Thyroid gland (tissue), 4 donors: ENCODE data around the gene SUCLG2. TPM values are rescaled to one million over a fixed set of nuclear protein-coding genes. Genes with fewer than 3 reads are reported as not detected.

Source experiments
- DNase-seq, 2 donors: peaks; one replicate each; pipeline ENCODE4 v3.0.0-alpha.2; 2019
- H3K27ac ChIP-seq, 3 donors: fragments of 200-600 bp; sonication (generic); 1 replicate in 2 of 3; 2 replicates in 1 of 3; pipeline ENCODE4 v1.5.1; 2016 to 2019; ENCODE audit warnings: mild to moderate bottlenecking in 1 of 3, moderate library complexity in 1 of 3
- H3K27me3 ChIP-seq: fragments of 200-600 bp; sonication (generic); one replicate; pipeline ENCODE4 v1.5.1; 2019
- H3K36me3 ChIP-seq, 2 donors: fragments of 200-600 bp; sonication (generic); one replicate each; pipeline ENCODE4 v1.5.1; 2016 to 2019
- H3K4me1 ChIP-seq, 2 donors: fragments of 200-600 bp; sonication (generic); one replicate each; pipeline ENCODE4 v1.5.1; 2017 to 2019
- H3K4me3 ChIP-seq, 3 donors: fragments of 200-600 bp; sonication (generic); replicated peaks in 1 of 3; 1 replicate in 2 of 3; 2 replicates in 1 of 3; pipeline ENCODE4 v1.5.1; 2016; ENCODE audit warnings: mild to moderate bottlenecking in 1 of 3
- H3K9me3 ChIP-seq: fragments of 200-600 bp; sonication (generic); one replicate; pipeline ENCODE4 v1.5.1; 2017
- CTCF ChIP-seq, 6 experiments: fragments of 200-600 bp in 3 of 6; fragments of 450-650 bp in 3 of 6; sonication (generic) in 3 of 6; IDR thresholded peaks; one replicate each; pipeline ENCODE4 v1.5.1; 2016 to 2019; ENCODE audit warnings: antibody characterized with exemption in 6 of 6, mild to moderate bottlenecking in 2 of 6, inconsistent platforms in 1 of 6, moderate library complexity in 1 of 6
- POLR2A ChIP-seq, 2 donors: fragments of 450-650 bp; IDR thresholded peaks; one replicate each; pipeline ENCODE4 v1.6.1; 2017; ENCODE audit warnings: antibody characterized with exemption in 2 of 2, mild to moderate bottlenecking in 2 of 2, moderate library complexity in 1 of 2
- WGBS, 2 donors: methylation state at CpG; one replicate each; pipeline ENCODE4 v1.1.5; 2017; 5-methylcytosine and 5-hydroxymethylcytosine counted together
- intact Hi-C: fragments of 100-400 bp; cut with DNase I; formaldehyde crosslinking; loops from one replicate; pipeline ENCODE4 v1.15.1; 2023
- total RNA-seq, 4 donors: library from RNA; depleted of rRNA; stranded (reverse); fragments of >200 nt; gene quantifications; one replicate each; pipeline ENCODE4 v1.2.3, GENCODE V29; 2016

SUCLG2 gene
- total RNA-seq, 4 donors from 2014 or later = 64.4 to 70.9 (median 70.7) TPM

DNA sequence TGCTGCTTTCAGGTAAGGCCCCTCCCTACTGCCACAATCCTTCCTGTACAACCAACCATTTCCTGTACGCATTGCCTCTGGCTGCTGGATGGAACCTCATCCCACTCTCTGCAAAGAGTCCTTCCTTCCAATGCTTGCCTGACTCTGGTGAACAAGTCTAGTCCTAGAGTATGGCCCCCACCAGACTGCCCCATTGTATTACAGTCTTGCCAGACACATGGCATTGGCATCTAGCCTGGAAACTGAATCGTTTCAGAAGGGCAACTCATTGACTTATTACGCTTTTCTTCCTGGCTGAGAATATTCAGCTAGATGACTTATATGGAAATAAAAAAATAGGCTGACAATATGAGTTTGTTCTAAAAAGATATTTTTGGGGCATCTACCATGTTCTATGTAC lies 170.3 kb downstream of the SUCLG2 start:
- peaks cover 3 to 6% of the 10 kb centered on the region in 2 donors for H3K4me1 ChIP-seq
- H3K27me3 ChIP-seq = no peaks in the 10 kb centered on the region
- DNase-seq = no peak
- no peaks in the 10 kb centered on the region for H3K9me3 ChIP-seq
- TF ChIP-seq CTCF (IDR thresholded peaks at IDR 0.05) = no peak
- TF ChIP-seq POLR2A (IDR thresholded peaks at IDR 0.05) = no peak
- no peaks in the 10 kb centered on the region for H3K36me3 ChIP-seq
- H3K4me3 ChIP-seq = no peak overlapping the region
- intact Hi-C loops = no loop called here
- 84 to 88% methylated on average over 3 of the region's 3 CpGs for WGBS, 2 donors
- no peak overlapping the region for H3K27ac ChIP-seq

DNA sequence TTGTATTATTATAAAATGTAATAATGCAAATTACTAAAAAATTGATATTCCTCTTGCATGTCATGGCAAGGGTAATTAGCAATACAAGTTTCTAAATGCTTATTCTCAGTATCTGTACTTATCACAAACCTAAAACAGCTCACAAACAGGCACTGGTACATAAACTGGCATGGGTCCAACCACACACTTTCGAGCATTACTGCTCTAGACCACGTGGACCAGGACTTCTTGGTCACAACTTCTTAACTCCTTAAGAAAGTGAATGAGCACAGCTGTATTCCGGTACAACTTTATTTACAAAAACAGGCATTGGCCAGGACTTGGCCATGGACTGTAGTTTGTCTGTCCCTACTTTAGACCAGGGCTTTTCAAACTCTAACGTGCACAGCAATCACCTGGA lies 173.3 kb downstream of the SUCLG2 start:
- Histone ChIP-seq H3K36me3 (no peaks in the 10 kb centered on the region), H3K4me1 (peaks cover 3 to 6% of the 10 kb centered on the region in 2 donors), H3K27me3 (no peaks in the 10 kb centered on the region), H3K4me3 (no peak overlapping the region), H3K27ac (no peak overlapping the region), H3K9me3 (no peaks in the 10 kb centered on the region)
- peak; percentile 60 to 65 for DNase-seq
- intact Hi-C loops = no loop called here
- 27 to 41% methylated on average over 4 of the region's 4 CpGs for WGBS, 2 donors
- no peak for TF ChIP-seq POLR2A (IDR thresholded peaks at IDR 0.05)
- no peak for TF ChIP-seq CTCF (IDR thresholded peaks at IDR 0.05)

- WGBS, 2 donors = 93 to 97% methylated on average over 7 of the region's 7 CpGs
- no peak overlapping the region for H3K27ac ChIP-seq
- no peak for DNase-seq
- no peak overlapping the region for H3K4me3 ChIP-seq
- H3K9me3 ChIP-seq = no peaks in the 10 kb centered on the region
- intact Hi-C loops = no loop called here
- no peak for TF ChIP-seq CTCF (IDR thresholded peaks at IDR 0.05)
- no peak for TF ChIP-seq POLR2A (IDR thresholded peaks at IDR 0.05)
- no peaks in the 10 kb centered on the region for H3K36me3 ChIP-seq
- H3K4me1 ChIP-seq = peaks cover 3 to 6% of the 10 kb centered on the region in 2 donors
- H3K27me3 ChIP-seq = no peaks in the 10 kb centered on the region
Observed at GRCh38 chr3:67478423-67478822, 176.0 kb downstream of the SUCLG2 start.

DNA sequence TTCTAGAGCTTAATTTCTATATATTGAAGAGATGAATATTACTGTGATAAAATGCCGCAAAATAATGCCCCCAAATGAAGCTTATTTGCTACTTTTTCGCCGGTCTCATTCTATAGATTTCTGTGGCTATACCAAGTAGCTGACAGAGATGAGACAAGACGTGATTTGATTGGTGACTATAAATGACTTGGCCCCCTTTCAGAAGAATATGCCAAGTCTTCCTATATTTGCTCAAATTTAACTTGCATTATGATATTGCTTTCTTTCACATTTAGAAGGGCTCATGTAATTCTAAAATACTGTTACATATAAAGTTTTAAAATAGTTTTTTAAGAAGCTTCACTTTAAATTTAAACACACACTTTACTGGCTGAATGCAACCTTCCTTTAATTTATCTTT lies 180.1 kb downstream of the SUCLG2 start:
- no peaks in the 10 kb centered on the region for H3K36me3 ChIP-seq
- TF ChIP-seq CTCF (IDR thresholded peaks at IDR 0.05) (no peak), POLR2A (IDR thresholded peaks at IDR 0.05) (no peak)
- no peak for DNase-seq
- no peak overlapping the region for H3K4me3 ChIP-seq
- H3K9me3 ChIP-seq = no peaks in the 10 kb centered on the region
- H3K27me3 ChIP-seq = no peaks in the 10 kb centered on the region
- H3K27ac ChIP-seq = no peak overlapping the region
- no peaks in the 10 kb centered on the region for H3K4me1 ChIP-seq
- intact Hi-C loops = no loop called here
- WGBS, 2 donors = 97 to 98% methylated on average over 4 of the region's 4 CpGs

- Histone ChIP-seq H3K27me3 (no peaks in the 10 kb centered on the region), H3K9me3 (no peaks in the 10 kb centered on the region), H3K36me3 (no peaks in the 10 kb centered on the region), H3K27ac (no peak overlapping the region), H3K4me3 (no peak overlapping the region), H3K4me1 (no peaks in the 10 kb centered on the region)
- 96% methylated on average over 2 of the region's 2 CpGs for WGBS, 2 donors
- DNase-seq = no peak
- intact Hi-C loops = no loop called here
- TF ChIP-seq POLR2A (IDR thresholded peaks at IDR 0.05) = no peak
- no peak for TF ChIP-seq CTCF (IDR thresholded peaks at IDR 0.05)
Observed at GRCh38 chr3:67472674-67473201, 181.7 kb downstream of the SUCLG2 start.
